ENCODE data around the gene ELFN1.

DNA sequence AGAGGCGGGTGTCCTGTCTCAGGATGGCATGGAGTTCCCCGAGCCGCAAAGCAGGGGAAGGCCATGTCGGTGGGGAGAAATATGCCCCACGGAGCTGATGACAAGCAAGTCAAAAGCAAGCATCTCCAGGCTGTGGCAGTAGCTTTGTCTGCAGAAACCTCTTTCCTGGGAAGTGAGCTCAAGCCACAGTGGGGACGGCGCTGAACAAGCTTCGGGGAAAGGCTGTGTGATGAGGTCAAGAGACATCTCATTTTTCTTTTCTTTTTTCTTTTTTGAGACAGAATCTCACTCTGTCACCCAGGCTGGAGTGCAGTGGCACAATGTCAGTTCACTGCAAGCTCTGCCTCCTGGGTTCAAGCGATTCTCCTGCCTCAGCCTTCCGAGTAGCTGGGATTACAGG lies 62.6 kb downstream of the ELFN1 start:
- TF ChIP-seq POLR2A (IDR thresholded peaks at IDR 0.05; ENCODE audit: extremely low read depth, insufficient read length): no peak
- TF ChIP-seq, protein P1, sequence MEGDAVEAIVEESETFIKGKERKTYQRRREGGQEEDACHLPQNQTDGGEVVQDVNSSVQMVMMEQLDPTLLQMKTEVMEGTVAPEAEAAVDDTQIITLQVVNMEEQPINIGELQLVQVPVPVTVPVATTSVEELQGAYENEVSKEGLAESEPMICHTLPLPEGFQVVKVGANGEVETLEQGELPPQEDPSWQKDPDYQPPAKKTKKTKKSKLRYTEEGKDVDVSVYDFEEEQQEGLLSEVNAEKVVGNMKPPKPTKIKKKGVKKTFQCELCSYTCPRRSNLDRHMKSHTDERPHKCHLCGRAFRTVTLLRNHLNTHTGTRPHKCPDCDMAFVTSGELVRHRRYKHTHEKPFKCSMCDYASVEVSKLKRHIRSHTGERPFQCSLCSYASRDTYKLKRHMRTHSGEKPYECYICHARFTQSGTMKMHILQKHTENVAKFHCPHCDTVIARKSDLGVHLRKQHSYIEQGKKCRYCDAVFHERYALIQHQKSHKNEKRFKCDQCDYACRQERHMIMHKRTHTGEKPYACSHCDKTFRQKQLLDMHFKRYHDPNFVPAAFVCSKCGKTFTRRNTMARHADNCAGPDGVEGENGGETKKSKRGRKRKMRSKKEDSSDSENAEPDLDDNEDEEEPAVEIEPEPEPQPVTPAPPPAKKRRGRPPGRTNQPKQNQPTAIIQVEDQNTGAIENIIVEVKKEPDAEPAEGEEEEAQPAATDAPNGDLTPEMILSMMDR (IDR thresholded peaks at IDR 0.05; ENCODE audit: low read depth, low read length): no peak
- TF ChIP-seq MYC (IDR thresholded peaks at IDR 0.05; ENCODE audit: low read depth, low read length): no peak
- TF ChIP-seq, protein P2, sequence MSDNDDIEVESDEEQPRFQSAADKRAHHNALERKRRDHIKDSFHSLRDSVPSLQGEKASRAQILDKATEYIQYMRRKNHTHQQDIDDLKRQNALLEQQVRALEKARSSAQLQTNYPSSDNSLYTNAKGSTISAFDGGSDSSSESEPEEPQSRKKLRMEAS (IDR thresholded peaks at IDR 0.05; ENCODE audit: low read depth, low read length): no peak
